ENCODE results near the gene KIAA0319L.

Gene KIAA0319L

DNA sequence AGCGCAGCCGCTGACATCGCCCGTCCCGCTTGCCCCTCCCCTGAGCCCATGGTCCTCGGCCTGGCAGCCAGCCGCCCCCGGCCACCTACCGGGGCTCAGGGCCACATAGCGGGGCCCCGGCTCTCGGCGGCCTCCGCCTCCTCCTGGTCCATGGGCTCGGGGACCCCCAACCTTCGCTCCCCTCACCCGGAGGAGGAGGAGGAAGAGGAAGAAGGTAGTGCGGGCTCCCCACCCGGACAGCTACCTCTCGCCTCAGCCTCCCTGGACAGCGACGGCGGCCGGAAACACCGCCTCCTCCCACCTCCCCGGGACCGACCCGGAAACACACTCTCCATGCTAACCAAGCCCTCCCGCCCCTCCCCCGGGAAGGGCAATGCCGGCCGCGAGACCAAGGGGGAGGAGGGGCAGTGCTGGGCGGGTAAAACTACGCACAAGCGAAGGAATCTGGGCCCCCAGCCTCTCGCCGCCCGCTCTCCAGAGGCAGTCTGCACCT lies at the start of gene KIAA0319L:
Gene KIAA0319L, minus strand, starts transcription at position 286 of the 493 bp plus-strand sequence. CDS start 2,912 bp downstream, outside the sequence.
- peak within 1 kb of the TSS; percentile 90 for H3K4me3 ChIP-seq (replicated peaks; ENCODE audit: low read depth, low read length)
- TF ChIP-seq CTCF (IDR thresholded peaks at IDR 0.05; ENCODE audit: low read length, missing control alignments): no peak
- DNase-seq (ENCODE audit: low read depth): no peak

GRCh38 chr1:35605867-35606182 lies 48.6 kb upstream of the KIAA0319L start:
- TF ChIP-seq CTCF (IDR thresholded peaks at IDR 0.05; ENCODE audit: low read length, missing control alignments): no peak
- no peak overlapping the region for H3K4me3 ChIP-seq (replicated peaks; ENCODE audit: low read depth, low read length)
- DNase-seq (ENCODE audit: low read depth): peak; percentile 20

- peak; percentile 54 for DNase-seq (ENCODE audit: low read depth)
- no peak overlapping the region for H3K4me3 ChIP-seq (replicated peaks; ENCODE audit: low read depth, low read length)
- TF ChIP-seq CTCF (IDR thresholded peaks at IDR 0.05; ENCODE audit: low read length, missing control alignments): no peak
Observed at GRCh38 chr1:35605071-35605866, 48.1 kb upstream of the KIAA0319L start.

DNA sequence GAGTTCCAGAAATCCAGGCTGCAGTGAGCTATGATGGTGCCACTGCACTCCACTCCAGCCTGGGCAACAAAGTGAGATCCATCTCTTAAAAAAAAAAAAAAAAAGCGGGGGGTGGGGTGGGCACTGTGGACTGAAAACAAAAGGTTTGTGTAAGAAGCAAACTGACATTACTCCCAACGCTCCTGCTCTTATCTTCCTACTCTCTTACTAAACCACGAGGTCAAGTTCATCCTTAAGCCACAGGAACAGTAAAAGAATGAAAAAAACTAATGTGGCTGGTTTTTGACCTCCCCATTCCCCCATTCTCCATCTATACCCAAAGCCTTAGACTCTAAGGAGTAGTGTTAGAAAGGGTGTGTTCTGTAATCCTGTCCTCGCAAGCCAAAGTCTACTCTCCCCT lies 46.7 kb upstream of the KIAA0319L start:
- no peak overlapping the region for H3K4me3 ChIP-seq (replicated peaks; ENCODE audit: low read depth, low read length)
- TF ChIP-seq CTCF (IDR thresholded peaks at IDR 0.05; ENCODE audit: low read length, missing control alignments): no peak
- peak; percentile 34 for DNase-seq (ENCODE audit: low read depth)

DNA sequence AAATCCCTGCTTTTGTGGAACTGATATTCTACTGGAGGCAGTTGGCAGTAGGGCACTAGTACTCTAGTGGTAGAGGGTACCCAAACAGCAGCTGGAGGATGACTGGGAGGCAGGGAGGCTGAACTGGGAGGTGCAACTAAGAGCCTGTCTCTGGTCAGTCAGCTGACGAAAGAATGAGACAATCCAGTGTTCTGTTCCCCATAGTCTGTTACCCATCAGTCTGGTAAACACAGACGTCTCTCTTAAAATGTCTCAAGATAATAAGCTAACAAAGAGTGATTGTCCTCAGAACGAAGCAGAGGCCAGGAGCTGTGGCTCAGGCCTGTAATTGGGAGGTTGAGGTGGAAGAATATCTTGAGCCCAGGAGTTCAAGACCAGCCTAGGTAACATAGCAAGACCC lies 46.3 kb upstream of the KIAA0319L start:
- peak; percentile 16 for DNase-seq (ENCODE audit: low read depth)
- no peak overlapping the region for H3K4me3 ChIP-seq (replicated peaks; ENCODE audit: low read depth, low read length)
- no peak for TF ChIP-seq CTCF (IDR thresholded peaks at IDR 0.05; ENCODE audit: low read length, missing control alignments)

DNA sequence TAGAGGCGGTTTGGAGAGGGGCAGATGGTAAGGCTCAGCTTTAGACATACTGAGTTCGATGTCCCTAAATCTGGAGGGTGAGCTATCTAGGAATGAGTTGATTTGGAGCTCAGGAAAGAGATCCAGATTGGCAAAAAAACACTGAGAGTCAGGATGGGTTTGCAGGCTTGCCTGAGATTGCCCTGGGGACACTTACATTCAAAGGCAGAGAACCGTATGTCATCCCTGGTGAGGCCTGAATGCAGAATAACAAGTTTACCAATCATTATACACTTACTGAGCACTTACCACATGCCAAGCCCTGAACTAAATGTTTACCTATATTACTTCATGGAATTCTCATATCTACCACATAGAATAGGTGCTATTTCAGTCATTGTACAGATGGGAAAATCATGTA lies 43.4 kb upstream of the KIAA0319L start:
- no peak overlapping the region for H3K4me3 ChIP-seq (replicated peaks; ENCODE audit: low read depth, low read length)
- no peak for TF ChIP-seq CTCF (IDR thresholded peaks at IDR 0.05; ENCODE audit: low read length, missing control alignments)
- DNase-seq (ENCODE audit: low read depth): no peak

- DNase-seq (ENCODE audit: low read depth): no peak
- H3K4me3 ChIP-seq (replicated peaks; ENCODE audit: low read depth, low read length): no peak overlapping the region
- TF ChIP-seq CTCF (IDR thresholded peaks at IDR 0.05; ENCODE audit: low read length, missing control alignments): no peak
Observed at GRCh38 chr1:35599411-35599810, 42.2 kb upstream of the KIAA0319L start.
